ENCODE measurements around the gene CDC42BPG. TPM values are rescaled to one million over a fixed set of nuclear protein-coding genes. Genes with fewer than 3 reads are reported as not detected.

The CDC42BPG gene
- total and polyA plus RNA-seq, 2 of the 8 experiments (the other 6 are each of a cell fraction or from before 2014, with no cell fraction given) = 3.7 to 10.6 TPM

DNA sequence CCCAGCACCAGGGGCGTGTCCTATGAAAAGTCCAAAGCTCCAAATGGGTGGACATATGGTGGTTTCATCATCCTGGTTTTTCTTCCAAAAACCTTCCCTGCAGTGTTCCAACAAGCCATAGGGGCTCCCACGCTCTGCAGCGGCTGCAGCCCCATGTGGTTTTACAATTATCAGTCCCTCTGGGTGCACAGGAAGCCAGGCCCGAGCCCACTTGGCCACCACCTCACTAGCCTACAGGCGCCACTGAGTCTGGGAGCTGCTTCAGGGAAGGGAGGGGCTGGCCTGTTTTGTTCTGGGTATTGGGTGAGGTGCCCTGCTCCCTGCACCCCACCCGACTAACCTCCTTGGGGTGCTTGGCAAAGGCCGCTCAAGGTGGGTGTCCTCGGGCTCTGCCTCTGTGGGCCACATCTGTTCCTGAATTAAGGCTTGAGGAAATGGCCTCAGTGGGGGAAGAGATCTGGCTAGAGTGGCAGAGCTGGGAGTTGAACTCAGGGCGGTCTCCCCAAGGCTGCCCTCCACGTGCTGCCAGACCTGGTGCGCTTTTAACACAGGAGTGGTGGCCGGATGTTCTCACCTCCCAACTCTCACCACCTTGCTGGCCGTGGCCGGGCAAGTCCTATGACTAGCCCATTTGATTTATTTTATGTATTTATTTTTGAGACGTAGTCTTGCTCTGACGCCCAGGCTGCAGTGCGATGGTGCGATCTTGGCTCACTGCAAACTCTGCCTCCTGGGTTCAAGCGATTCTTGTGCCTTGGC is 5.3 kb upstream of the CDC42BPG start:
- Histone ChIP-seq H3K4me3 (ENCODE audit: extremely low read depth in 1 of 4, insufficient read depth in 2 of 4, low read depth in 3 of 4, low read length in 4 of 4) (no peak overlapping the region), H2BK12ac (ENCODE audit: low read depth, low read length) (peak overlapping the region; percentile 50; the same call in 1 of the 2 replicates), H3K4ac (replicated peaks; ENCODE audit: insufficient read length, low read depth, low read length) (peak overlapping the region; percentile 88), H3K9me3 (ENCODE audit: insufficient read depth in 2 of 2, low read depth in 1 of 2, low read length in 1 of 2) (no peaks in the 10 kb centered on the region), H3K14ac (ENCODE audit: insufficient read length) (no peak overlapping the region), H3K36me3 (ENCODE audit: control insufficient read depth in 2 of 4, insufficient read depth in 4 of 4, low read length in 3 of 4) (peaks cover 0 to 5% (median 0%) of the 10 kb centered on the region in 4 experiments; a peak in 1 of 8 replicates), H2AK5ac (ENCODE audit: low read depth, low read length) (no peak overlapping the region), H3K4me2 (ENCODE audit: insufficient read depth in 1 of 2, low read depth in 2 of 2, low read length in 2 of 2) (no peak overlapping the region), H3K79me1 (ENCODE audit: low read depth, low read length) (no peaks in the 10 kb centered on the region; the same call in 1 of the 2 replicates), H3K23ac (ENCODE audit: insufficient read length) (no peak overlapping the region), H3K4me1 (replicated peaks in 1 of 4; ENCODE audit: control insufficient read depth in 3 of 4, insufficient read depth in 4 of 4, low read length in 3 of 4) (peaks cover 0 to 18% (median 6%) of the 10 kb centered on the region in 4 experiments; a peak in 6 of 7 replicates), H3K9ac (replicated peaks in 1 of 4; ENCODE audit: extremely low read depth in 1 of 4, low read depth in 3 of 4, low read length in 3 of 4) (no peak overlapping the region), H3K23me2 (ENCODE audit: low read depth, low read length) (no peaks in the 10 kb centered on the region; the same call in 1 of the 2 replicates), H3K27ac (ENCODE audit: low read depth, low read length) (no peak overlapping the region), H3K27me3 (replicated peaks in 1 of 4; ENCODE audit: control insufficient read depth in 3 of 4, extremely low read depth in 1 of 4, insufficient read depth in 3 of 4, low read length in 3 of 4) (no peaks in the 10 kb centered on the region), H3K56ac (replicated peaks; ENCODE audit: insufficient read length, low read depth, low read length) (no peak overlapping the region), H2BK120ac (replicated peaks; ENCODE audit: low read depth, low read length) (no peak overlapping the region), H4K20me1 (replicated peaks in 1 of 2; ENCODE audit: control insufficient read depth in 1 of 2, insufficient read depth in 2 of 2, low read length in 2 of 2) (peaks cover 0 to 2% of the 10 kb centered on the region in 2 experiments), H3K79me2 (ENCODE audit: control insufficient read depth in 1 of 2, insufficient read depth in 2 of 2, low read length in 2 of 2) (no peaks in the 10 kb centered on the region), H2BK5ac (ENCODE audit: low read depth, low read length) (peak overlapping the region; percentile 35; the same call in 1 of the 2 replicates), H4K5ac (ENCODE audit: insufficient read length, low read depth, low read length) (no peak overlapping the region), H3K18ac (ENCODE audit: extremely low read depth, low read length) (no peak overlapping the region), H4K8ac (ENCODE audit: extremely low read depth, insufficient read depth, low read length) (no peak overlapping the region), H4K91ac (replicated peaks; ENCODE audit: insufficient read length, low read length) (no peak overlapping the region), H2BK15ac (ENCODE audit: low read length) (no peak overlapping the region), H2AFZ (ENCODE audit: low read length) (no peak overlapping the region), H2BK20ac (ENCODE audit: low read length) (no peak overlapping the region)
- no peak for DNase-seq (ENCODE audit: low read depth in 1 of 2, low spot score in 2 of 2)
- CTCF ChIA-PET (ENCODE audit: partially characterized antibody) = interaction anchor here (0.7 to 32.3 kb wide), 37 partner anchors 11 to 330 kb away, joined by 3 to 1058 read pairs (median 5); partner anchors contain the start of genes ARL2, ATG2A, BATF2 and EHD1
- POLR2A ChIA-PET (ENCODE audit: partially characterized antibody) = interaction anchor here (0.9 to 25.7 kb wide), 6 partner anchors 15 to 165 kb away, joined by 3 to 408 read pairs (median 5); partner anchors contain the start of genes ARL2, BATF2 and EHD1
- WGBS, 2 experiments (ENCODE audit: extremely low coverage in 1 of 2, insufficient coverage in 1 of 2, insufficient read length in 1 of 2, insufficient replicate concordance in 2 of 2, low coverage in 1 of 2, low lambda C conversion rate in 2 of 2, missing lambda C conversion rate in 1 of 2) = 95% methylated on average over 19 of the region's 19 CpGs; no CpG with 5 or more reads in 1 of the 2 experiments
- TF ChIP-seq TBP (IDR thresholded peaks at IDR 0.05; ENCODE audit: low read depth, low read length) = no peak
- TF ChIP-seq SAP30 (IDR thresholded peaks at IDR 0.05; ENCODE audit: insufficient read depth, insufficient replicate concordance, low read length) = no peak
- no peak for TF ChIP-seq POLR2A (IDR thresholded peaks at IDR 0.05; ENCODE audit: control extremely low read depth in 1 of 2, low read depth in 2 of 2, low read length in 2 of 2)
- no peak for TF ChIP-seq HDAC2 (IDR thresholded peaks at IDR 0.05; ENCODE audit: borderline replicate concordance in 1 of 2, low read depth in 2 of 2, low read length in 2 of 2)
- TF ChIP-seq CBX5 (IDR thresholded peaks at IDR 0.05; ENCODE audit: low read depth, low read length) = no peak
- FAIRE-seq = no peak
